HepG2 (cell line): ENCODE results near the gene STAT5A. TPM values are rescaled to one million over a fixed set of nuclear protein-coding genes. Genes with fewer than 3 reads are reported as not detected.

Source experiments
- ATAC-seq: fragments of 200-7000 bp; cut with Tn5 transposase; 3 replicates; pipeline ENCODE4 v1.9.1; 2020; ENCODE audit warnings: mild to moderate bottlenecking, moderate library complexity
- BruUV-seq: library from RNA; stranded (reverse); fragments of 400-500 nt; replicated peaks from 2 replicates; lab custom pipeline; 2021; lab: Mats Ljungman, UMichigan
- CTCF ChIA-PET: fragments of 300-600 bp; formaldehyde crosslinking; extraction: SDS; loops from one replicate; lab custom pipeline; 2021; ENCODE audit warnings: low total read pairs, inconsistent platforms, low intra/inter-chr PET ratio; lab: Yijun Ruan, JAX
- POLR2A ChIA-PET: fragments of 350-600 bp; sonication (Branson Sonifier 250); formaldehyde crosslinking; loops from one replicate; lab custom pipeline; 2020; ENCODE audit warnings: antibody characterized with exemption, inconsistent platforms; lab: Yijun Ruan, JAX
- DNase-seq: peaks from one replicate; pipeline ENCODE4 v3.0.0-alpha.2; 2015; ENCODE audit warnings: low spot score
- FAIRE-seq: peaks from 3 replicates; lab custom pipeline; 2011; peaks lifted over from hg19 to GRCh38; lab: Jason Lieb, UNC
- H2AFZ ChIP-seq: one replicate; pipeline ENCODE4 v1.6.1; 2011; ENCODE audit warnings: low read length, inconsistent platforms
- H3K27ac ChIP-seq: fragments of 300-600 bp; 3 replicates; pipeline ENCODE4 v1.8.0; 2011; ENCODE audit warnings: mixed run types, mild to moderate bottlenecking, mixed read lengths, low read length, inconsistent platforms; ENCODE audit not compliant: insufficient read depth; ENCODE audit errors: extremely low read length
- H3K27me3 ChIP-seq, 2 experiments: fragments of 200-600 bp in 1 of 2; 2 replicates in 1 of 2; 3 replicates in 1 of 2; pipeline versions ENCODE4 v1.6.0 to v1.8.0; 2011; ENCODE audit warnings: low read length in 2 of 2, mild to moderate bottlenecking in 2 of 2, moderate library complexity in 2 of 2, inconsistent platforms in 1 of 2; ENCODE audit not compliant: insufficient read depth in 2 of 2, control insufficient read depth in 1 of 2
- H3K36me3 ChIP-seq, 2 experiments: fragments of 200-600 bp in 1 of 2; replicated peaks in 1 of 2; 2 replicates in 1 of 2; 3 replicates in 1 of 2; pipeline versions ENCODE4 v1.5.1 to v1.8.0; 2011; ENCODE audit warnings: low read length in 2 of 2, inconsistent platforms in 1 of 2; ENCODE audit not compliant: insufficient read depth in 2 of 2, control insufficient read depth in 1 of 2
- H3K4me1 ChIP-seq: 2 replicates; pipeline ENCODE4 v1.5.1; 2012; ENCODE audit warnings: low read length, inconsistent platforms; ENCODE audit not compliant: insufficient read depth
- H3K4me2 ChIP-seq: 2 replicates; pipeline ENCODE4 v1.6.0; 2011; ENCODE audit warnings: low read depth, low read length, inconsistent platforms
- H3K4me3 ChIP-seq, 3 experiments: fragments of 200-600 bp in 1 of 3; sonication (generic), shearing (Covaris generic) in 1 of 3; replicated peaks in 1 of 3; 2 replicates each; pipeline ENCODE4 v1.5.1; 2011 to 2016; ENCODE audit warnings: low read length in 3 of 3, inconsistent platforms in 2 of 3, low read depth in 2 of 3, mild to moderate bottlenecking in 2 of 3, control low read depth in 1 of 3, mixed read lengths in 1 of 3; ENCODE audit not compliant: insufficient read depth in 1 of 3
- H3K79me2 ChIP-seq: one replicate; pipeline ENCODE4 v1.6.1; 2011; ENCODE audit warnings: low read length, inconsistent platforms; ENCODE audit not compliant: insufficient read depth
- H3K9ac ChIP-seq: 2 replicates; pipeline ENCODE4 v1.6.0; 2011; ENCODE audit warnings: mild to moderate bottlenecking, low read depth, low read length, inconsistent platforms; ENCODE audit not compliant: insufficient read depth
- H3K9me3 ChIP-seq: 2 replicates; pipeline ENCODE4 v1.5.1; 2012; ENCODE audit warnings: mild to moderate bottlenecking, low read length
- H4K20me1 ChIP-seq: 2 replicates; pipeline ENCODE4 v1.6.0; 2011; ENCODE audit warnings: inconsistent platforms, mild to moderate bottlenecking, low read length, moderate library complexity; ENCODE audit not compliant: insufficient read depth
- AHR ChIP-seq: IDR thresholded peaks from 2 replicates; pipeline ENCODE4 v1.6.1; 2018; ENCODE audit warnings: missing genetic modification reagents, missing compliant biosample characterization
- GABPB1 ChIP-seq: IDR thresholded peaks from 2 replicates; pipeline ENCODE4 v1.6.1; 2016; ENCODE audit warnings: mild to moderate bottlenecking, missing genetic modification reagents, moderate library complexity, missing compliant biosample characterization
- PHF5A ChIP-seq: IDR thresholded peaks from one replicate; pipeline ENCODE4 v1.6.1; 2018; ENCODE audit warnings: low read depth, missing genetic modification reagents; ENCODE audit not compliant: unreplicated experiment
- TOPORS ChIP-seq: sonication (generic); formaldehyde crosslinking; IDR thresholded peaks from 2 replicates; pipeline ENCODE4 v1.8.0; 2023; ENCODE audit warnings: mild to moderate bottlenecking, missing genetic modification reagents
- TRIM24 ChIP-seq: sonication (generic); formaldehyde crosslinking; IDR thresholded peaks from 2 replicates; pipeline ENCODE4 v1.8.0; 2022; ENCODE audit warnings: mild to moderate bottlenecking, missing genetic modification reagents
- WGBS: methylation state at CpG from one replicate; pipeline ENCODE4 v1.1.6; 2017; ENCODE audit warnings: low lambda C conversion rate; 5-methylcytosine and 5-hydroxymethylcytosine counted together
- in situ Hi-C: cut with HindIII; loops from 2 replicates; pipeline ENCODE4 v1.10.0; 2017; ENCODE audit warnings: low pct_unique_long_range_greater_than_20kb; ENCODE audit not compliant: extremely low pct_ligation_motif_present
- intact Hi-C: fragments of 100-400 bp; cut with micrococcal nuclease; formaldehyde crosslinking; loops from one replicate; pipeline ENCODE4 v1.10.0; 2022; ENCODE audit not compliant: unreplicated experiment
- polyA plus RNA-seq, 8 experiments: library from polyadenylated mRNA; depleted of rRNA in 3 of 8; stranded (reverse) in 7 of 8; unstranded in 1 of 8; fragments of >200 nt; fragmentation: Illumina TruSeq in 4 of 8; extraction: Trizol in 4 of 8; gene quantifications; 2 replicates each; pipeline versions ENCODE4 v1.2.1 to v1.2.3, GENCODE V29; 2011 to 2016; ENCODE audit warnings: low read depth in 4 of 8, missing spikeins in 1 of 8, mixed read lengths in 1 of 8; ENCODE audit not compliant: insufficient read depth in 1 of 8
- total RNA-seq, 5 experiments: library from RNA; depleted of rRNA; stranded (reverse); fragments of >200 nt; fragmentation: Illumina TruSeq; extraction: Trizol; gene quantifications; 2 replicates each; pipeline ENCODE4 v1.2.3, GENCODE V29; 2016; ENCODE audit warnings: low read depth in 1 of 5
- TF ChIP-seq, protein P1 (sequence below): IDR thresholded peaks from 2 replicates; pipeline ENCODE4 v1.6.1; 2016; ENCODE audit warnings: control low read depth
- TF ChIP-seq, protein P2 (sequence below): sonication (generic); formaldehyde crosslinking; IDR thresholded peaks from one replicate; pipeline ENCODE4 v1.5.1; 2020; ENCODE audit warnings: mild to moderate bottlenecking, missing genetic modification reagents; ENCODE audit errors: not compliant biosample characterization
- TF ChIP-seq, protein P3 (sequence below): sonication (generic); formaldehyde crosslinking; IDR thresholded peaks from 2 replicates; pipeline ENCODE4 v1.5.0; 2020; ENCODE audit warnings: missing genetic modification reagents

Gene STAT5A
- total and polyA plus RNA-seq, 2 of the 13 experiments (the other 11 are each of a cell fraction or from before 2014, with no cell fraction given) = 1.4 to 4.1 TPM

DNA sequence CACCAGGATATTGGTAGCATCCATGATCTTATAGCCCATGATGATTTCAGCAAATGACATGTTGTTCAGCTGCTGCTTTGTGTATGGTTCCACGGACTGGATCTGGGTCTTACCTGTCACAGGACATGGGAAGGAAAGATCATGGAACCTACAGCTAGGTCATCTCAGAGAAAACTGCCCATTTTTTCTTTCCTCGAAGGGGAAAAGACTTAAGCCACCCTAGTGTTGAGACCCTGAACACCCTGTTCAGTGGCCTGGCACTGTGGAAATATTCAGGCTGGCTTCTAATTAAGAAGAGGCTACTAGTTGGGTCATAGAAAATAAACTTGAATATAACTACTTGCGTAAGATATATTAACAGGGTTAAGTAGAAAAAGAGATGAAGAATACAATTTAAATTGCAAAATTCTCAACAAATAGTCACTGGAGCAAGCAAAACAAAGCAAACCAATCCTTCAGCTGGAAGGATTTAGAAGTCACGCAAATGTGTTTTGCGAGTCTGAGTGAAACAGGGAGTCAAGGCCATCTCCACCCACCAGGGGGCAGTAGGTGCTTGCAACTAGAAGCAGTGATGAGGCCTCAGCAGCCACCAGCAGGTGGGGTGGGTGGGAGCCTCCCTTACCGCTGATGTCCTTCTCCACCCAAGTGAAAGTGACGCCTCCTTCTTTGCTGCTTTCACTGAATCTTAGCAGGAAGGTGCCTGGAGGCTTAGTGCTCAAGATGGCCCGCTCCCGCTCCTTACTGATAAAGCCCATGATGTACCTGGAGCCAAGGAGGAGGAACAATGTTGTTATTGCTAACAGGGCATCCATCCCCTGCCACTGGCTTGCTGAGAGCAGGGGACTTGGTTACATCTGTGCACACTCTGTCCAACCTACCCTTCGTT, 34.3 kb downstream of the STAT5A start:
- Histone ChIP-seq H2AFZ (no peak overlapping the region), H3K79me2 (no peaks in the 10 kb centered on the region), H3K27me3 (no peaks in the 10 kb centered on the region), H3K4me3 (no peak overlapping the region), H4K20me1 (peaks cover 5% of the 10 kb centered on the region; the same call in 1 of the 2 replicates), H3K9ac (no peak overlapping the region), H3K9me3 (no peaks in the 10 kb centered on the region), H3K27ac (no peak overlapping the region), H3K4me2 (no peak overlapping the region), H3K4me1 (peaks cover 6% of the 10 kb centered on the region), H3K36me3 (peaks cover 20 to 68% of the 10 kb centered on the region in 2 experiments)
- no TSS peak for BruUV-seq
- DNase-seq = peak; percentile 90
- POLR2A ChIA-PET = interaction anchor here (1.0 to 1.2 kb wide), 2 partner anchors 11 to 81 kb away, joined by 3 to 8 read pairs; no protein-coding TSS in a partner anchor
- intact Hi-C loops = loop anchor here (1.0 kb wide), 2 partner anchors 84 to 205 kb away; no protein-coding TSS in a partner anchor
- in situ Hi-C loops = loop anchor here (5.0 kb wide), 2 partner anchors 80 to 200 kb away; no protein-coding TSS in a partner anchor
- whole genome bisulfite sequencing = 48% methylated on average over 10 of the region's 10 CpGs
- CTCF ChIA-PET = interaction anchor here (0.9 to 5.9 kb wide), 9 partner anchors 11 to 207 kb away, joined by 3 to 163 read pairs (median 8); no protein-coding TSS in a partner anchor
- ATAC-seq = peak; percentile 97
- peak; percentile 99 for FAIRE-seq
- TF ChIP-seq AHR (peak; percentile 83), GABPB1 (CRISPR knock-in tag) (peak; percentile 29; the same call in 1 of the 2 replicates), PHF5A (CRISPR knock-in tag) (peak; percentile 85), TRIM24 (CRISPR knock-in tag) (no peak), TOPORS (CRISPR knock-in tag) (peak; percentile 41; the same call in 1 of the 2 replicates)
- TF ChIP-seq, protein P1, sequence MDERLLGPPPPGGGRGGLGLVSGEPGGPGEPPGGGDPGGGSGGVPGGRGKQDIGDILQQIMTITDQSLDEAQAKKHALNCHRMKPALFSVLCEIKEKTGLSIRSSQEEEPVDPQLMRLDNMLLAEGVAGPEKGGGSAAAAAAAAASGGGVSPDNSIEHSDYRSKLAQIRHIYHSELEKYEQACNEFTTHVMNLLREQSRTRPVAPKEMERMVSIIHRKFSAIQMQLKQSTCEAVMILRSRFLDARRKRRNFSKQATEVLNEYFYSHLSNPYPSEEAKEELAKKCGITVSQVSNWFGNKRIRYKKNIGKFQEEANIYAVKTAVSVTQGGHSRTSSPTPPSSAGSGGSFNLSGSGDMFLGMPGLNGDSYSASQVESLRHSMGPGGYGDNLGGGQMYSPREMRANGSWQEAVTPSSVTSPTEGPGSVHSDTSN (CRISPR knock-in tag) = 0 out of 2 replicates have a peak, but pooled peaks have one; percentile 42
- TF ChIP-seq, protein P2, sequence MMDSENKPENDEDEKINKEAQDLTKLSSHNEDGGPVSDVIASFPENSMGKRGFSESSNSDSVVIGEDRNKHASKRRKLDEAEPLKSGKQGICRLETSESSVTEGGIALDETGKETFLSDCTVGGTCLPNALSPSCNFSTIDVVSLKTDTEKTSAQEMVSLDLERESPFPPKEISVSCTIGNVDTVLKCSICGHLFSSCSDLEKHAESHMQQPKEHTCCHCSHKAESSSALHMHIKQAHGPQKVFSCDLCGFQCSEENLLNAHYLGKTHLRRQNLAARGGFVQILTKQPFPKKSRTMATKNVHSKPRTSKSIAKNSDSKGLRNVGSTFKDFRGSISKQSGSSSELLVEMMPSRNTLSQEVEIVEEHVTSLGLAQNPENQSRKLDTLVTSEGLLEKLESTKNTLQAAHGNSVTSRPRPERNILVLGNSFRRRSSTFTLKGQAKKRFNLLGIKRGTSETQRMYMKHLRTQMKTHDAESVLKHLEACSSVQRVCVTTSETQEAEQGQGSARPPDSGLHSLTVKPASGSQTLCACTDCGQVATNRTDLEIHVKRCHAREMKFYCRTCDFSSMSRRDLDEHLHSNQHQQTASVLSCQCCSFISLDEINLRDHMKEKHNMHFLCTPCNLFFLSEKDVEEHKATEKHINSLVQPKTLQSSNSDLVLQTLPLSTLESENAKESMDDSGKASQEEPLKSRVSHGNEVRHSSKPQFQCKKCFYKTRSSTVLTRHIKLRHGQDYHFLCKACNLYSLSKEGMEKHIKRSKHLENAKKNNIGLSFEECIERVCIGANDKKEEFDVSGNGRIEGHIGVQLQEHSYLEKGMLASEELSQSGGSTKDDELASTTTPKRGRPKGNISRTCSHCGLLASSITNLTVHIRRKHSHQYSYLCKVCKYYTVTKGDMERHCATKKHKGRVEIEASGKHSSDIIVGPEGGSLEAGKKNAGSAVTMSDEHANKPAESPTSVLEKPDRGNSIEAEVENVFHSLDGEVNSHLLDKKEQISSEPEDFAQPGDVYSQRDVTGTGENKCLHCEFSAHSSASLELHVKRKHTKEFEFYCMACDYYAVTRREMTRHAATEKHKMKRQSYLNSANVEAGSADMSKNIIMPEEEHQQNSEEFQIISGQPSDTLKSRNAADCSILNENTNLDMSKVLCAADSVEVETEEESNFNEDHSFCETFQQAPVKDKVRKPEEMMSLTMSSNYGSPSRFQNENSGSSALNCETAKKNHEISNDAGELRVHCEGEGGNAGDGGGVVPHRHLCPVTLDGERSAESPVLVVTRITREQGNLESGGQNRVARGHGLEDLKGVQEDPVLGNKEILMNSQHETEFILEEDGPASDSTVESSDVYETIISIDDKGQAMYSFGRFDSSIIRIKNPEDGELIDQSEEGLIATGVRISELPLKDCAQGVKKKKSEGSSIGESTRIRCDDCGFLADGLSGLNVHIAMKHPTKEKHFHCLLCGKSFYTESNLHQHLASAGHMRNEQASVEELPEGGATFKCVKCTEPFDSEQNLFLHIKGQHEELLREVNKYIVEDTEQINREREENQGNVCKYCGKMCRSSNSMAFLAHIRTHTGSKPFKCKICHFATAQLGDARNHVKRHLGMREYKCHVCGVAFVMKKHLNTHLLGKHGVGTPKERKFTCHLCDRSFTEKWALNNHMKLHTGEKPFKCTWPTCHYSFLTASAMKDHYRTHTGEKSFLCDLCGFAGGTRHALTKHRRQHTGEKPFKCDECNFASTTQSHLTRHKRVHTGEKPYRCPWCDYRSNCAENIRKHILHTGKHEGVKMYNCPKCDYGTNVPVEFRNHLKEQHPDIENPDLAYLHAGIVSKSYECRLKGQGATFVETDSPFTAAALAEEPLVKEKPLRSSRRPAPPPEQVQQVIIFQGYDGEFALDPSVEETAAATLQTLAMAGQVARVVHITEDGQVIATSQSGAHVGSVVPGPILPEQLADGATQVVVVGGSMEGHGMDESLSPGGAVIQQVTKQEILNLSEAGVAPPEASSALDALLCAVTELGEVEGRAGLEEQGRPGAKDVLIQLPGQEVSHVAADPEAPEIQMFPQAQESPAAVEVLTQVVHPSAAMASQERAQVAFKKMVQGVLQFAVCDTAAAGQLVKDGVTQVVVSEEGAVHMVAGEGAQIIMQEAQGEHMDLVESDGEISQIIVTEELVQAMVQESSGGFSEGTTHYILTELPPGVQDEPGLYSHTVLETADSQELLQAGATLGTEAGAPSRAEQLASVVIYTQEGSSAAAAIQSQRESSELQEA (CRISPR knock-in tag) = no peak
- TF ChIP-seq, protein P3, sequence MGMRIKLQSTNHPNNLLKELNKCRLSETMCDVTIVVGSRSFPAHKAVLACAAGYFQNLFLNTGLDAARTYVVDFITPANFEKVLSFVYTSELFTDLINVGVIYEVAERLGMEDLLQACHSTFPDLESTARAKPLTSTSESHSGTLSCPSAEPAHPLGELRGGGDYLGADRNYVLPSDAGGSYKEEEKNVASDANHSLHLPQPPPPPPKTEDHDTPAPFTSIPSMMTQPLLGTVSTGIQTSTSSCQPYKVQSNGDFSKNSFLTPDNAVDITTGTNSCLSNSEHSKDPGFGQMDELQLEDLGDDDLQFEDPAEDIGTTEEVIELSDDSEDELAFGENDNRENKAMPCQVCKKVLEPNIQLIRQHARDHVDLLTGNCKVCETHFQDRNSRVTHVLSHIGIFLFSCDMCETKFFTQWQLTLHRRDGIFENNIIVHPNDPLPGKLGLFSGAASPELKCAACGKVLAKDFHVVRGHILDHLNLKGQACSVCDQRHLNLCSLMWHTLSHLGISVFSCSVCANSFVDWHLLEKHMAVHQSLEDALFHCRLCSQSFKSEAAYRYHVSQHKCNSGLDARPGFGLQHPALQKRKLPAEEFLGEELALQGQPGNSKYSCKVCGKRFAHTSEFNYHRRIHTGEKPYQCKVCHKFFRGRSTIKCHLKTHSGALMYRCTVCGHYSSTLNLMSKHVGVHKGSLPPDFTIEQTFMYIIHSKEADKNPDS (CRISPR knock-in tag) = no peak
